Uterus (tissue), 2 donors: ENCODE measurements around the gene LBP.

ENCODE experiments used
- CTCF ChIP-seq, 4 experiments: fragments of 200-600 bp in 2 of 4; fragments of 450-650 bp in 2 of 4; sonication (generic) in 2 of 4; IDR thresholded peaks; one replicate each; pipeline ENCODE4 v1.5.1; 2016 to 2019; ENCODE audit warnings: antibody characterized with exemption in 4 of 4, mild to moderate bottlenecking in 2 of 4, moderate library complexity in 1 of 4
- POLR2A ChIP-seq, 2 donors: fragments of 450-650 bp; IDR thresholded peaks; one replicate each; pipeline ENCODE4 v1.6.1; 2016; ENCODE audit warnings: antibody characterized with exemption in 2 of 2, mild to moderate bottlenecking in 1 of 2, moderate library complexity in 1 of 2

- TF ChIP-seq CTCF (IDR thresholded peaks at IDR 0.05) (no peak), POLR2A (IDR thresholded peaks at IDR 0.05) (no peak)
Measured at GRCh38 chr20:38386004-38386403, 39.7 kb downstream of the LBP start.
